DMS79 treated with DMSO at 0.1 percent for 48 hours (cell line): Measurements from ENCODE around the gene SH3RF3.

Experiments used
- DNase-seq: peaks from one replicate; lab custom pipeline; 2025; lab: John Stamatoyannopoulos, UW

The SH3RF3 gene

DNA sequence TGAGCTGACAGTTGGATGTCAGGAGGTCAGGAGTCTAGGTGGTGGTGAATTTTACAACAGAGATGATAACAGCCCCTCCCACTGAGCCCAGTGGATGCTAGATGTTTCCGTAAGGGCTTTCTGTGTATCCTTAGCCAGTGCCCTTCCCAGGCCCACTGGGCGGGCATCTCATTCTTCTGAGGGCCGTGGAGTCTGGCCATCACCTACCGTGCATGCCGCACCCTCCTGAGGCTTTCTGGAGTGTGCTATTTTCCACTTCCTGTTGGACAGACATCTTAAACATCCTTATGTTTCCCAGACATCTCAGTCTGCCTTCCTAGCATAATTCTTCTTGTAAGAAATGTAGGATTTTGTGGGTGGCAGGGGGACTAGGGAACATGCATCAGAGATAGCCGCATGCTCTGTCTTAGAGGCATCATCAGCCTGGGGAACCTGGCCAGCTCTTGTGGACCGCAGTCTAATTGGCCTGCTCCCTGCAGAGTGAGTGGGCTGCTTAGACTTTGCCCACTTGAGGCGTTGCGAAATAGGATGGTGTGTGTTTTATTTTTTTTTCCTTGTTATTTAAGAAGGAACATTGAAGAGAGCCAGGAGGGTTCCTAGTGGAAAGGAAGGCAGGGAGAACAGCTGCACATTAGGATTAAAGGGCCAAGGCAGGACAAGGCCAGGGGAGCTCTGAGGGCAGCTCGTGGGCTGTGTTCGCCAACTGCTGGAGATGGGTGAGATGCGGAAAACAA is 135.8 kb downstream of the SH3RF3 start:
- peak; percentile 21 for DNase-seq

DNA sequence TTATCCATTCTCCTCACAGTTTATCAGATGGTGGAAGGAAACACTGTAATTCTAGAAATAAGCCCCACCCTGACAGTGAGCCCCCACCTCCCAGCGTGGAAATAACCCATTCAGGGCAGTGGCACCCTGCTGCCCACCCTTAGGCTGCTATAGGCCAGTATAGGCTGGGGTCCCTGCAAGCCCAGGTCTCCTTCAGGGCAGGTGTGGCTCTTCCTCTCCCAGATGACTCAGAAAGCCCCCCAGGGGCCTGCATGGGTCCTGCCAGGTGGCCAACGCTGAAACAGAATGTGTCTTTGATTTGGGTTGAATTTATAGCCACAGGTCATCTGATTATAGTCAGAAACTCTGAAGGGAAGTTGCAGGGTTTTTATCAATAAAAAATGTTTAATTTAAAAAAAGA is 136.4 kb downstream of the SH3RF3 start:
- DNase-seq, result no peak

GRCh38 chr2:109265953-109266352 is 136.9 kb downstream of the SH3RF3 start:
- DNase-seq, result no peak

- DNase-seq, result no peak
These were observed 137.5 kb downstream of the SH3RF3 start for GRCh38 chr2:109266496-109266895.

DNA sequence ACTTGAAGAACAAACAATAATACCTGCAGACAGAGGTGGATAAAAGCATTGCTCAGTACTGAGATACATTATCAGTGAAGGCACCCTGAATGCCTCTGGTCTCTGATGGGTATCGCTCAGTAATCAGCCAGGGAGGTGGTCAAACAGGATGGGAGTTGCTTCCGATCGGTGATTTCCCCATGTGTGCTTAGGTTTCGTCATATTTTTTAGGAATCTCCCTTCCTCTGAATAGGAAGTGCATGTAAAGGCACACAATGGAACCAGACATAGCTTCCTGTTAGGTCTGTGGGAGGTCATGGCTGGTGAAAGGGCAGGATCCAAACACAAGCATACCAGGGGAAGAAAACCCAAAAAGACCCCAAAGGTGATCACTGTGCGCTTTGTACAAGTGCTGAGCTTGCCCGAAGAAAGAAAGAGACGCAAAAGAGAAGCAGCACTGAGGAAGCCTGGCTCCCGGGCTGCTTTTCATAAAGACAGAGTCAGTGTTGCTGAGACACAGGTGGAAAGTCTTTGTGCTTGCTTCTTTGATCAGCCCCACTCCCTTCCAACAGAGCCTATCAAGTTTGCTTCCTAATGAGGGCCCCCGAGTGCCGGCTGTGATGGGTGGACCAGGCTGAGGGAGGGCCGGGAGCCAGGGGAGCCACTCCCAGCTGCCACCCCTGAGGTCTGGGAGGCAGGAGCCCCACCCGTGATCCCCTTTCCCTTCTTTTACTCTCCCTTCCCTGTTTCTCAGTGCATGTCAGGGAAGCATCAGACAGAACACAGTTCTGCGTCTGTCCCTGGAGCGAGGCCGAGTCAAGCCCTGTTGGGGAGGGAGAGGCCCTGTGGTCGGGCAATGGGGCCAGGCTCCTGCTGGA is 138.2 kb downstream of the SH3RF3 start:
- no peak for DNase-seq

DNA sequence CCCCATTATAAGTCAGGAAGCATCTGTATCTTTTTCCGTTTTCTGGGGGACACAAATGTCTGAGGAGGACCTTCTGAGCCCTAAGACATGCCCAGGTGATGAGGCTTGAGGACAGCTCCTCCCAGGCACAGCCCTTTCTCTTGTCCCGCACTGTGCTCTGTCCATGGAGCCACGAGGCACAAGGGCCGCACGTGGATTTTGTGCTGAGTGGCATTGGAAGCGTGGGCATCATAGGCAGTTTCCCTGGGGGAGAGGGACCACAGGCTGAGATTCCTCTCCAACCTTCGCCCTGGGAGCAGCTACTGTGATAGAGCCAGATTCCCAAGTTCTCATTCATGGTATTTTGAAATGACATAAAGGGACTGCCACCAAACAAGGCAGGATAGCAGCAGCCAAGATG is 139.9 kb downstream of the SH3RF3 start:
- no peak for DNase-seq

GRCh38 chr2:109269706-109270504 is 140.9 kb downstream of the SH3RF3 start:
- peak; percentile 83 for DNase-seq

DNA sequence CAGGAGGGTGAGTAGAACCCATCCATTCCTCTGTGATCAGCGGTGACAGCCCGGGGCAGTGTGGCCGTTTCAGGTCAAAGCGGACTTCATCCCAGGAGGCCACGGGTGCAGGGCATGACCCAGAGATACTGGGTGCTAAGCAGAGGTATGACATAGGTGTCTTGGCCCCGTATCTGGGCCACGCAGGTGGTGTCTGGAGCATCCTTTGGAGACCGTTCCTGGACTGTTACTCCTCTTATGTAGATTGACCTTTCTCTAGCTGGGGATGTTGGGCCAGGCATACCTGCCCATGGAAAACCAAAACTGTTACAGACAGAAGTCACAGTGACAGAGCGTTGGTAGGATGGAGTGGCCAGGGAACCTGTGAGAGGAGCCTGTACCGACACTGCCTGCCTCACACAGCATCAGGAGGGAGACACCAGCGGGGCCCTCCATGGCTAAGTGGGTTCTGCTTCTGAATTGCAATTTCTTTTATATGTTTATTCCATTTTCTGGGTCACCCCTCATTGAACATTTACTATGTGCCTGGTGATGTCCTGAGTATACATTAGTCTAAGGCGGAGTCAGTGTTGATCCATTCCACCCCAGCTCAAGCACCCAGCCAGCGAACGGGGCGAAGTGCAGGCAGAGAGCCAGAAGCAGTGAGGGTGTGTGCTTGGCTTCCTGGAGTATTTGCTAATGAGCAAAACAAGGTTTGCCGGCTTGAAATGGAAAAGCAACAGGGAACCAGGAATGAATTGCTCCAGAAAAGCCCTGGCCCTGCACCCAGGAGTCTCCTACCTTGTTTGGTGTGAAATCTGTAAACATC is 141.7 kb downstream of the SH3RF3 start:
- DNase-seq, result peak; percentile 92

- DNase-seq, result no peak
These were observed 142.9 kb downstream of the SH3RF3 start for GRCh38 chr2:109271920-109272319.

DNA sequence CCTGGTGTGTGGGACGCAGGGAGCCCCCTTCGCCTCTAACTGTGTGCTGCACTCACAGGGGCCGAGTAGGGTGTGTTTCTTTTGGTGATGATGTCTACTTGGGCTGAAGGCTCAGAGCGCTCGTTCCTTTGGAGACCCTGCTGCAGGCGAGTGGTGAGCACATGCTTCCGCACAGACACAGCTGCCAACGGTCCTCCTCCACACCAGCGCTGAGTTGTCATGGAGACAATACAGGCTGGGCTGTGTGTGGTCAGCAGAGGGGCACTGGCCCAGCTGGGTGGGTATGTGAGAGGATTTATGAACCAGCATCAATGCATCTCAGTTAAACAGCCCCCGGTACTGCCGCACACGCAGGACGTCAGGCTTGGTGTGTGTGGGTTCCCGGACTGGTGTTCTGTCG is 143.5 kb downstream of the SH3RF3 start:
- no peak for DNase-seq

GRCh38 chr2:109275120-109276012 is 146.4 kb downstream of the SH3RF3 start:
- DNase-seq, result peak; percentile 99

GRCh38 chr2:109277406-109277805 is 148.4 kb downstream of the SH3RF3 start:
- peak; percentile 17 for DNase-seq

GRCh38 chr2:109279243-109279860 is 150.3 kb downstream of the SH3RF3 start:
- no peak for DNase-seq

DNA sequence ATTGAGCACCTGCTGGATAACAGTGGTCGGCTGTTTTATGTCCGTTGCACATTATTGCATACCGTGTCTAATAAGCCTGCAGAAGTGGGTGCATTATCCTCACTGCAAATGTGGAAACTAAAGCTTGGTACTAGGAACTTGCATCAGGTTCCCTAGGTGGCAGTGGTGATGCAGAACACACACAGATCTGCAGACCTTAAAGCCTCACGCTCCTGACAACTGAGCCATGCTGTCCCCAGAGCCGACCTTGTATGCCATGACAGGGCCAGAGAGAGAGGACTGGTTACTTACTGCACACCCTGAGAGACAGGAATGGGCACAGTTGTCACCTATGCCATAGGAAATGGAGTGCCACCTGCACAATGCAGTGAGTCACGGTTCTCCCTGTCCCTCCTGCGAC is 151.8 kb downstream of the SH3RF3 start:
- DNase-seq, result peak; percentile 69

- no peak for DNase-seq
These were observed 153.4 kb downstream of the SH3RF3 start for GRCh38 chr2:109282360-109282759.

GRCh38 chr2:109282865-109283264 is 153.9 kb downstream of the SH3RF3 start:
- DNase-seq, result no peak

- peak; percentile 53 for DNase-seq
These were observed 155.8 kb downstream of the SH3RF3 start for GRCh38 chr2:109284826-109285225.

- DNase-seq, result peak; percentile 52
These were observed 156.2 kb downstream of the SH3RF3 start for GRCh38 chr2:109285244-109285651.

GRCh38 chr2:109287413-109287812 is 158.4 kb downstream of the SH3RF3 start:
- no peak for DNase-seq

- DNase-seq, result no peak
These were observed 158.8 kb downstream of the SH3RF3 start for GRCh38 chr2:109287838-109288237.
